Measurements from ENCODE around the gene LRRTM3.

The LRRTM3 gene

GRCh38 chr10:66925896-66926715 lies at the start of gene LRRTM3:
Gene LRRTM3, plus strand, starts transcription at chr10:66926036.
- peak; percentile 81 for DNase-seq

DNA sequence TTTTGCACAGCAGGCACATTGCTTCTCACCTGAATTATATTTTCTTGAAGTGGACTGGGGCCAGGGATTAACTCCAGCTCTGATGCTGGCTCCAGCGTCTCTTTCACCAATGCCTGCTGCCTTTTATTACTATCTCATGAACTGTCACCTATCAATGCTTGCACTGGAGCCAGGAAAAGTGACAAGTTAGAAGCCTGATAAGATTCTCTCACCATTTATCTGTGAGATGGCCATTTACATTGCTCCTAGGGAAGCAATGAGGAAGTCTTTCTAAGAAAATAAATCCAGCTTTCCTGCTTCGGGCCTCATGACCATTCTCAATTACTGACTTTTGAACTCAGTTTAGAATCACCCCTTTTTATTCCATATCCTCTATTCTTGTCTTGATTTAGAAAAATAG lies 48.5 kb upstream of the LRRTM3 start:
- no peak for DNase-seq

- DNase-seq: no peak
Measured at GRCh38 chr10:66880292-66880691, 45.5 kb upstream of the LRRTM3 start.

GRCh38 chr10:66880826-66881225 lies 45.0 kb upstream of the LRRTM3 start:
- DNase-seq: no peak

GRCh38 chr10:66881814-66882213 lies 44.0 kb upstream of the LRRTM3 start:
- DNase-seq: no peak

DNA sequence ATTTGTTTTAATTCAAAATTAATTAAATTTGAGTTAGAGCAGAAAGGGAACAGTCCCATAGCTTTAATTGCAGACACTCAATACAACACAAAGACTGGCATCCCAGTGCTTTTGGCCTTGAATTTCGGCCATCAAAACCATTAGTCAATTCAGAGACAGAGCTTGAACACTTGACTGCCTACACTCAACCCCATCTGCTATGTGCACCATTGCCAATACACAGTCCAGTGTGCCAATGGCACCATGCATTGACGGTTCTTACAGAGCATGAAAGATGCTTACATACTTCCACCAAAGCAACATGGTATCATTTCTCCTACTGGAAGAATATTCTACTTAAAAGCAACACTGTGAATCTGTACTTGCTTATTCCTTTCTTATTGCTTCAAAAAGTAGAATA lies 43.6 kb upstream of the LRRTM3 start:
- no peak for DNase-seq

GRCh38 chr10:66886848-66887247 lies 39.0 kb upstream of the LRRTM3 start:
- DNase-seq: no peak

DNA sequence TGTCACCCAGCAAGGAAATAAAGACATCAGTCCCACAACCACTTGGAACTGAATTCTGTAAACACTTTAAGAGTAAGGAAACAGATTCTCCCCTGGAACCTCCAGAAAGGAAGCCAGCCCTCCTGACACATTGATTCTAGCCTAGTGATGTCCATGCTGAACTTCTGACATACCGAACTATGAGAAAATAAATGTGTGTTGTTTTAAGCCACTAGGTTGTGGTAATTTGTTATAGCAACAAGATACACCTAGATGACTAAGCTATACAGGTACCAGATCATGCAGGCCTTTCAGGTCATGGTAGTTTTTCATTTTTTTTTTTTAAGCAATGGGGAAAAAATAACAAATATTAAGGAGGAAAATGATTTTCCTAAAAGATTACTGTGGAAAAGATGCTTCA lies 37.6 kb upstream of the LRRTM3 start:
- DNase-seq: no peak

DNA sequence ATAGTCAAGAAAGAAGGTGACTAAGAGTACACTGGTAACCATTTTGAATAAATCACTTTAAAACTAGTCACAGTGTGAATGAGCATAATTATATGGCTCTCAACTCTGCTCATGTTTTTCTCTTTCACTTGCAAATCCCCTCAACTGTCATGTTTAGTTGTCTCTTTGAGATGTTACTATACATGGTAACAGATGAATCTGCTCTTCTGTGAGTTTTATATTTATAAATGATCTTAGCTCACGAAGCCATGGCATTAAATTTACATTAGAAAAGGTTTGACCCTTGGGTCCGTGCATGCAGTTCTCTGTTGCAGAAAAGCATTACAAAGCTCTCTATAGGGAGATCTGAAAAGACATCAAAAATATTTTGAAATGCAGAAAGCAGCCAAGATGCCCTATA lies 33.0 kb upstream of the LRRTM3 start:
- DNase-seq: no peak

DNA sequence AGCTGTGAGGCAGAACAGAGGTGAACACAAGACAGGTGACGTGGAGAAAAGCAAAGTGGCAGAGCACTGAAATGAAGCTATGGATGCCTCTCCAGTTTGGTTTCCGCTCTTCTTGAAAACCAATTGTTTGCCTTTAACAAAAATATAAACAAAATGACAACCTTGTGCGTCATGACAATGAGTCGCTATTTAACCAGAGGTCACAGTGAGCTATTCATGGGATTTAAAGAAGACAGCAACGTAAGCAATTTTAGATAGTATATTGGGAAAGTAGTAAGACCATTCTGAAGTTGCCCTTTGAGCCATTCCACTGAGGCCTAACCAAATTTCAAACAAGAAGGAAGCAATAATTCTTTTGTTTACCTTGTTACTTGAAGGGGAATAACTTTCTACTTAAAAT lies 15.2 kb upstream of the LRRTM3 start:
- DNase-seq: no peak

GRCh38 chr10:66916030-66916429 lies 9.8 kb upstream of the LRRTM3 start:
- no peak for DNase-seq

DNA sequence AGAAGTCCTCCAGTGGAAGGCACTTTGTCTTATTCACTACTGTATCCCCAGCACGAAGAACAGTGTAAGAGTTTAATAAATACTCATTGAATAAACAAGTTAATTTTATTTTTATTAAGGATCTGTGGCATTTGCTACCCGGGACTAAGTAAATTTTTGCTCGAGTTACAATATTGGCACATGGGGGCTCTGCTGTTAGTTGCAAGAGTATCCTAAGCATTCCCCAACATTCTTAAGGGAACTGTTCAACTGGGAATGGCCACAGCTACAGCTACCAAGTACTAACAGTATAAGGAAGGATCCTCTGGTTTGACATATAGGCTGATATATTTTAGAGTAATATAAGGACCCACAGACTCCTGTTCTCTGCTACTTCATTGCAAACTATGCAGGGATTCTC lies 8.7 kb upstream of the LRRTM3 start:
- no peak for DNase-seq

DNA sequence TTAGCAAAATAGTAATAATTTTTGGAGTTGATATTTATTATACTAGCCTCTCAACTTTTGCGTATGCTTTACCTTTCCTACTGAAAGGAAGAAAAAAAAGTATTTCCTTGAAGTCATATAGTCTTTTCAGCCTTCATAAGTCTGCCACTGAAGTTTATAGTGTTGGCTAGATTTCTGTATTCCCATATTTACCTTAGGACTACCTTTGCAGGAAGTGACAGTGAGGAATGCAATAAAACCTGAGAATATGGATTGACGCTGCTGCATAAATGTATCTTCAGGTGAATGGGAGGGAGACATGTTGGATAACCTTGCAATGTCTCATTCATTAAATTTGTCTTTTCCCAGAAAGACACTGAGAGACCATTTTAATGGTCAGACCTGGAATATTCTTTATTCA lies 6.6 kb upstream of the LRRTM3 start:
- no peak for DNase-seq

- DNase-seq: no peak
Measured at GRCh38 chr10:66924674-66925345, 1.0 kb upstream of the LRRTM3 start.

GRCh38 chr10:66925373-66925772 lies 463 bp upstream of the LRRTM3 start:
- DNase-seq: no peak

GRCh38 chr10:66926841-66927240 lies 1.0 kb downstream of the LRRTM3 start:
- no peak for DNase-seq

- DNase-seq: no peak
Measured at GRCh38 chr10:66927251-66927935, 1.6 kb downstream of the LRRTM3 start.

- peak; percentile 42 for DNase-seq
Measured at GRCh38 chr10:66927971-66928770, 2.3 kb downstream of the LRRTM3 start.

DNA sequence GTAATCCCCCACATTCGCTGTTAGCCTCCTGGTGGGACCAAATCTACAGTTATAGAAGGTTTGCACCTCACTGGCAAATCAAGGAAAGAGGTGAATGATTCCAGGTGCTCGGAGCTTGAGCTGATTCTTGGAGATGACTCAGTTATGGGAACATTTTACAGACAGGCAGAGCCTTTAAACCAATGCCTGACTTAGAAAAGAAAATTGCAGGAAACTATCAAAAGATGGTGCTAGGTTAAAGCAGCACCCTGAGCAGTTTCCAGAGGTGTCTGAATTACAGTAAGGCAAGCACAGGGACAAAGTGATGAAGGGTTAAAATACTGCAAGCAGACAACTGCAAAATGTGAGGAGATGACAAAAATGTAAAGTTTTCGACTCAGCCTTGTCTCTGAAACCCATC lies 2.9 kb downstream of the LRRTM3 start:
- DNase-seq: no peak

GRCh38 chr10:66929375-66929774 lies 3.5 kb downstream of the LRRTM3 start:
- no peak for DNase-seq

DNA sequence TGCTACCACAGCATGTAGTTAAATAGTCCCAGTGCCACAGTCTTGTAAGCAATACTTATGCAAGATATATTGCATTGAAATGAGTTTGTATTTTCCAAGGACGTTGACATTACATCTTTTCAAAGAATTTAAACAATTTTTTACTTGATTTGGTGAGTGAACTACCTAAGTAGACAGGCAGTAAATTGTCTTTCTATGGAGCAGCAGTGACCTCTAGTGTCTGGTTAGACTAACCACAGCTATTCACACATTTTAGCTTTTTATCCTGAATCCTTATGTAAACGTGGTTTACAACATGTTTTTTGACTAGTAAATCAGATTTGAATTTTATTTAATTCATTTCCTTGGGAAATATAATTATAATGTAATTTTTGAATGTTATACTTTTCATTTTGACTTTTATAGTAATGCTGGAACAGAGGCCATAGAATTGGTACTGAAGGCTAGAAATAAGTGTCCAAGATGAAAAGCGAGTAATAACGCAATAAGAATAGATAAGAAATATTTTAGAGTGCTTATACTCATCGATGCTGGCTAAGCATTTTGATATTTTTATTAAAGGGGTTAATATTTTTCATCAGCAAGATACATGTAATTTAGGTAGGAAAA lies 5.6 kb downstream of the LRRTM3 start:
- peak; percentile 73 for DNase-seq

DNA sequence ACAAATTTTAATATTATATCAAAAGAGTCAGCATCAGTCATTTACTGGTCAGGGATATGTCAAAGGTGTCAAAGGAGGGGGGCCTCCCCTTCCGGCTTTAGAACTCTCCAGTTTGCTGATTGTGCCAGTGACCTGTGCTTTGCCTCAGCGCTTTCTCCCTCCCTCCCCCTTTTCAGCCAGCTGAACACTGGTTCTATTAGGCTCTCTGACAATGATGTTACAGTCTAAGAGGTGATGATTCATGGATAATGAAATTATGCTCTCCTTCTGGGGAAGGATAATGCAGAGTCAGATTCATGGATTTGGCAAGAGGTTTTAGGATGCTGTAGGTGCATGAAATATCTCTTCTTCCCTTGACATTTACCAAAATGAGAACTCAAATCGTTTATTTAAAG lies 6.1 kb downstream of the LRRTM3 start:
- DNase-seq: no peak

GRCh38 chr10:66934711-66935110 lies 8.9 kb downstream of the LRRTM3 start:
- DNase-seq: no peak

All from fibroblast of skin of right quadriceps (primary cell).